Measurements from ENCODE around the gene GREB1.

GREB1 gene

GRCh38 chr2:11493282-11493681 is 40.6 kb upstream of the GREB1 start:
- TF ChIP-seq ZBTB7A (IDR thresholded peaks at IDR 0.05; ENCODE audit: low read depth): no peak
- TF ChIP-seq MAX (IDR thresholded peaks at IDR 0.05): no peak
- TF ChIP-seq EGR1 (IDR thresholded peaks at IDR 0.05): no peak
- TF ChIP-seq EP300 (IDR thresholded peaks at IDR 0.05; ENCODE audit: borderline replicate concordance): no peak
- no peak for TF ChIP-seq CEBPB (IDR thresholded peaks at IDR 0.05)
- no peak for TF ChIP-seq REST (IDR thresholded peaks at IDR 0.05; ENCODE audit: low read depth)

GRCh38 chr2:11494310-11494709 is 39.5 kb upstream of the GREB1 start:
- no peak for TF ChIP-seq ZBTB7A (IDR thresholded peaks at IDR 0.05; ENCODE audit: low read depth)
- no peak for TF ChIP-seq TAF1 (IDR thresholded peaks at IDR 0.05; ENCODE audit: low read depth)
- TF ChIP-seq EGR1 (IDR thresholded peaks at IDR 0.05): no peak
- no peak for TF ChIP-seq REST (IDR thresholded peaks at IDR 0.05; ENCODE audit: low read depth)
- TF ChIP-seq USF1 (IDR thresholded peaks at IDR 0.05): no peak
- TF ChIP-seq TCF12 (IDR thresholded peaks at IDR 0.05; ENCODE audit: low read depth): no peak
- TF ChIP-seq TEAD4 (IDR thresholded peaks at IDR 0.05): no peak
- TF ChIP-seq EP300 (IDR thresholded peaks at IDR 0.05; ENCODE audit: borderline replicate concordance): no peak
- no peak for TF ChIP-seq CREB1 (IDR thresholded peaks at IDR 0.05; ENCODE audit: low read depth)
- no peak for TF ChIP-seq CEBPB (IDR thresholded peaks at IDR 0.05)
- no peak for TF ChIP-seq YY1 (IDR thresholded peaks at IDR 0.05; ENCODE audit: low read depth)
- no peak for TF ChIP-seq NFIC (IDR thresholded peaks at IDR 0.05)
- TF ChIP-seq RAD21 (IDR thresholded peaks at IDR 0.05; ENCODE audit: low read depth): no peak
- TF ChIP-seq MAX (IDR thresholded peaks at IDR 0.05): no peak
- TF ChIP-seq FOXM1 (IDR thresholded peaks at IDR 0.05; ENCODE audit: borderline replicate concordance, low read depth): no peak

- TF ChIP-seq USF1 (IDR thresholded peaks at IDR 0.05) (no peak), CEBPB (IDR thresholded peaks at IDR 0.05) (no peak), EGR1 (IDR thresholded peaks at IDR 0.05) (no peak), TAF1 (IDR thresholded peaks at IDR 0.05; ENCODE audit: low read depth) (no peak), RAD21 (IDR thresholded peaks at IDR 0.05; ENCODE audit: low read depth) (no peak), TCF12 (IDR thresholded peaks at IDR 0.05; ENCODE audit: low read depth) (no peak), NFIC (IDR thresholded peaks at IDR 0.05) (no peak), MAX (IDR thresholded peaks at IDR 0.05) (no peak), ZBTB7A (IDR thresholded peaks at IDR 0.05; ENCODE audit: low read depth) (no peak), TEAD4 (IDR thresholded peaks at IDR 0.05) (no peak), CREB1 (IDR thresholded peaks at IDR 0.05; ENCODE audit: low read depth) (no peak), YY1 (IDR thresholded peaks at IDR 0.05; ENCODE audit: low read depth) (no peak), EP300 (IDR thresholded peaks at IDR 0.05; ENCODE audit: borderline replicate concordance) (no peak), FOXM1 (IDR thresholded peaks at IDR 0.05; ENCODE audit: borderline replicate concordance, low read depth) (no peak), REST (IDR thresholded peaks at IDR 0.05; ENCODE audit: low read depth) (no peak)
Measured at GRCh38 chr2:11495844-11496681, 37.8 kb upstream of the GREB1 start.

GRCh38 chr2:11498543-11499034 is 35.3 kb upstream of the GREB1 start:
- TF ChIP-seq RAD21 (IDR thresholded peaks at IDR 0.05; ENCODE audit: low read depth) (no peak), TCF12 (IDR thresholded peaks at IDR 0.05; ENCODE audit: low read depth) (peak; percentile 54; the same call in 1 of the 2 replicates), USF1 (IDR thresholded peaks at IDR 0.05) (no peak), NFIC (IDR thresholded peaks at IDR 0.05) (peak; percentile 73), EP300 (IDR thresholded peaks at IDR 0.05; ENCODE audit: borderline replicate concordance) (peak; percentile 81), TEAD4 (IDR thresholded peaks at IDR 0.05) (0 out of 2 replicates have a peak, but pooled peaks have one; percentile 29), MAX (IDR thresholded peaks at IDR 0.05) (0 out of 2 replicates have a peak, but pooled peaks have one; percentile 4), TAF1 (IDR thresholded peaks at IDR 0.05; ENCODE audit: low read depth) (no peak)
